Peyer's patch (tissue), 4 donors: ENCODE results near the gene FBXO42. TPM values are rescaled to one million over a fixed set of nuclear protein-coding genes. Genes with fewer than 3 reads are reported as not detected.

ENCODE experiments used
- DNase-seq, 3 donors: peaks; one replicate each; pipeline ENCODE4 v3.0.0-alpha.2; 2017 to 2019
- H3K27ac ChIP-seq, 4 donors: fragments of 200-600 bp; sonication (generic); one replicate each; pipeline ENCODE4 v1.5.1; 2016 to 2019
- H3K27me3 ChIP-seq, 2 donors: fragments of 200-600 bp; sonication (generic); one replicate each; pipeline ENCODE4 v1.5.1; 2019
- H3K36me3 ChIP-seq, 3 donors: fragments of 200-600 bp; sonication (generic); one replicate each; pipeline ENCODE4 v1.5.1; 2016 to 2019
- H3K4me1 ChIP-seq, 4 donors: fragments of 200-600 bp; sonication (generic); one replicate each; pipeline ENCODE4 v1.5.1; 2016 to 2019
- H3K4me3 ChIP-seq, 4 donors: fragments of 200-600 bp; sonication (generic); 1 replicate in 3 of 4; 2 replicates in 1 of 4; pipeline ENCODE4 v1.5.1; 2016 to 2019; ENCODE audit warnings: mild to moderate bottlenecking in 1 of 4
- H3K9me3 ChIP-seq, 4 donors: fragments of 200-600 bp; sonication (generic); one replicate each; pipeline ENCODE4 v1.5.1; 2016 to 2019; ENCODE audit warnings: mild to moderate bottlenecking in 1 of 4
- POLR2A ChIP-seq, 2 donors: fragments of 450-650 bp; IDR thresholded peaks; one replicate each; pipeline ENCODE4 v1.5.1; 2017; ENCODE audit warnings: antibody characterized with exemption in 2 of 2, mild to moderate bottlenecking in 2 of 2, moderate library complexity in 2 of 2
- total RNA-seq, 4 donors: library from RNA; depleted of rRNA; stranded (reverse); fragments of >200 nt; gene quantifications; one replicate each; pipeline ENCODE4 v1.1.0, GENCODE V29; 2016
- TF ChIP-seq, protein P1 (sequence below), 6 experiments: fragments of 450-650 bp in 4 of 6; fragments of 200-600 bp in 2 of 6; sonication (generic) in 1 of 6; IDR thresholded peaks; one replicate each; pipeline ENCODE4 v1.5.1; 2017 to 2019; ENCODE audit warnings: antibody characterized with exemption in 6 of 6, mild to moderate bottlenecking in 3 of 6, moderate library complexity in 1 of 6

FBXO42 gene
- total RNA-seq, 4 donors from 2014 or later = 15.7 to 29.4 (median 24.5) TPM

DNA sequence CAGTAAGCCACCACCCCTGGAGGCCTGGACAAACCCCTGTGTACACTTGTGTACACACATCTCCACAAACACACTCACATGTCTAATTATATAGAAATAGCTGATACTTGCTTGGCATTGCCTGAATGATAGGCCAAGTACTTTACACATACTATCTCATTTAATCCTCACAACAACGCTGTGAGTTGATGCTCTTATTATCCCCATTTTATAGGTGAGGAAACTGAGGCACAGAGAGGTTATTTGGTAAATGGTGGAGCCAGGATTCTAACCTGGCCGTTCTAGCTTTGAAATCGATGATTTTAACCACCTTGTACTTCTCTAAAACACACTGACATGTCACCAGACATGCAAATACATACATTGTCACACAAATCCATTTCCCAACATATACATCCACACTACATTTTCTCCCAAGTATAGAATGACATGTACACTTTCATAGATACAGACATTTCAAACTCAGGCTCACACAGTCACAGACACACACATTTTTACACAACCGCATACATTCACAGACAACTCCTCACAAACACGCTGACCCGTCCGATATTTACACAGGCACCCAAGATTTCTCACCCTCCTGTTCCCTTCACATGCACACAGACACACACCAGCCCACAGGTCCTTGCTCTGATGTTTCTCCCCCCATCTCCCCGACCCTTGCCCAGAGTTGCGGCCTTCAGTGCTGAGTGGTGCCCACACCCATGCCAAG is 143.0 kb downstream of the FBXO42 start:
- DNase-seq = no peak
- Histone ChIP-seq H3K9me3 (no peaks in the 10 kb centered on the region), H3K4me1 (peaks cover 0 to 11% (median 8%) of the 10 kb centered on the region in 4 donors), H3K36me3 (no peaks in the 10 kb centered on the region), H3K27me3 (no peaks in the 10 kb centered on the region), H3K27ac (no peak overlapping the region), H3K4me3 (no peak overlapping the region)
- TF ChIP-seq POLR2A (IDR thresholded peaks at IDR 0.05) = no peak
- TF ChIP-seq, protein P1, sequence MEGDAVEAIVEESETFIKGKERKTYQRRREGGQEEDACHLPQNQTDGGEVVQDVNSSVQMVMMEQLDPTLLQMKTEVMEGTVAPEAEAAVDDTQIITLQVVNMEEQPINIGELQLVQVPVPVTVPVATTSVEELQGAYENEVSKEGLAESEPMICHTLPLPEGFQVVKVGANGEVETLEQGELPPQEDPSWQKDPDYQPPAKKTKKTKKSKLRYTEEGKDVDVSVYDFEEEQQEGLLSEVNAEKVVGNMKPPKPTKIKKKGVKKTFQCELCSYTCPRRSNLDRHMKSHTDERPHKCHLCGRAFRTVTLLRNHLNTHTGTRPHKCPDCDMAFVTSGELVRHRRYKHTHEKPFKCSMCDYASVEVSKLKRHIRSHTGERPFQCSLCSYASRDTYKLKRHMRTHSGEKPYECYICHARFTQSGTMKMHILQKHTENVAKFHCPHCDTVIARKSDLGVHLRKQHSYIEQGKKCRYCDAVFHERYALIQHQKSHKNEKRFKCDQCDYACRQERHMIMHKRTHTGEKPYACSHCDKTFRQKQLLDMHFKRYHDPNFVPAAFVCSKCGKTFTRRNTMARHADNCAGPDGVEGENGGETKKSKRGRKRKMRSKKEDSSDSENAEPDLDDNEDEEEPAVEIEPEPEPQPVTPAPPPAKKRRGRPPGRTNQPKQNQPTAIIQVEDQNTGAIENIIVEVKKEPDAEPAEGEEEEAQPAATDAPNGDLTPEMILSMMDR (IDR thresholded peaks at IDR 0.05) = no peak

DNA sequence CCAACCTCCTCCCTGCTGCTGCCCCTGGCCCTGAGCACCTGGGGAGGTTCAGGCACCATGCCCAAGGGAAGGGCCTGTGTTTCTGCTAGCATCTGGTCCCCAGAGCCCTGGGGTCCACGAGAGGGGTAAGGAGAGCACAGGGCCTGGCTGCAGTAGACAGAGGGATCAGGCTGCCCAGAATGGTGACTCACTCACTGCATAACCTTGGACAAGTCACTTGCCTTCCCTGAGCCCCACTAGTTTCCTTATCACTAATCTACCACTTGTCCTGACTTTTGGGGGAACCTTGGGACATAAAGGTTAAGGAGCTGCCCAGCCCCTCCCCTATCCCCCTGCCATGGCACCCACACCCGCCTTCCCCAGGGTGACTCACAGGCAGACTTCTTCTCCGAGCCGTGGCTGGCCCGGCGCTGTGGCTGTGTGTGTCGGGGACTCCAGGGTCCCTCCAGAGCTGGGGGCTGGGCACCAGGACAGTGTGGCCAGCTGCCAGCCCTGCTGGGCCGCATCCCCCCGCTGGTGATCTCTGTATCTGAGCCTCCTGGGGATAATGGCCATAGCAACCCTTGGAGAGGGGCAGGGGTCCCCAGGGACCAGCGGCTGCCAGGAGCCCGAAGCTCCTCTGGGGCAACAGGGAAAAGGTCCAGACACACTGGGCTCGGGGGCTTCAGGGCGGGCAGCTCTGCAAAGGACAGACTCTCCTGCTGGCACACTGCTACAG is 143.9 kb downstream of the FBXO42 start:
- DNase-seq = no peak
- H3K9me3 ChIP-seq = no peaks in the 10 kb centered on the region
- no peaks in the 10 kb centered on the region for H3K27me3 ChIP-seq
- no peak for TF ChIP-seq POLR2A (IDR thresholded peaks at IDR 0.05)
- TF ChIP-seq, protein P1 (IDR thresholded peaks at IDR 0.05) = no peak
- H3K4me3 ChIP-seq = no peak overlapping the region
- H3K36me3 ChIP-seq = no peaks in the 10 kb centered on the region
- H3K4me1 ChIP-seq = peaks cover 0 to 11% (median 8%) of the 10 kb centered on the region in 4 donors
- H3K27ac ChIP-seq = no peak overlapping the region

DNA sequence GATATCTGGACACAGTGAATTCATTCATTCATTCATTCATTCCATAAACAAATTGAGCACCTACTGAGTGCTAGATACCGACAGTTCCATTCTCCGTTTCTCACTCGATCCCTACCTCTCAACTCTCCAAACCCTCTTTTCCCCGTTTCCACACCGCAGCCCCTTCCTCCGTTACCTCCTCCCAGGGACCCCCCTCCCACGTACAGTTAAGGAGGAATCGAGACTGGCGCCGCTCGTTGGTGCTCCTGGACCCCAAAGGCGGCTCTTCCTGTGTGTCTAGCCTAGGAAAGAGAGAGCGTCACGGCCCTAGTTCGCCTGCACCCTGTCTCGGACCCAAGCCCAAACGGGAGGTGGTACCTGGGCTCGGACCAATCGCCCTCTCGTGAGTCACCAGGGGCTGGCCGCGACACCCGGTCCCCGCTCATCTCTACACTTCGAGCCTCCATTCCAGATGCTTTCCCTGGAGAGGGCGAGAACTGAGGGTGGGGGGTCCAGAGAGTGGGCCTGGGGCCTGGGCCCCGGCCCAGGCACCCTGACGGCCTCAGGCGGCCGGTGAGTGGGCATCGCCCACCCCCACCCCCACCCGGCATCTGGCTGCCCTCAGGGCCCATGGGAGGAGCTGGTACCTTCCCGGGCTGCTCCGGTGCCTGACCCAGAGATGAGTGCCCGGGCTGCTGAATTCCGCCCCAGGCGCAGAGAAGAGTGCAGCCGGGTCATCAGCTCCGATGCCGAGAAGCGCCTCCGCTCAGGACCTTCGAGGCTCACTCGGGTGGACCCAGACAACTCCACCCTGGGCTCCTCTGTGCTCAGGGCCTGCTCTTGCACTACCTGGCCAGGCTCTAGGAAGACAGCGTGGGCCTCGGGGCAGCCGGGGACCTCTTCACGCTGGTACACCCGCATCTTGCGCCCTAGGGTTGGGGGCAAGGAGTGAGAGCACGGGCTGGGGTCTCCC is 144.7 kb downstream of the FBXO42 start:
- Histone ChIP-seq H3K4me3 (peak overlapping the region; percentile 57 to 64 (median 62)), H3K27ac (peak overlapping the region; percentile 88 to 98 (median 92)), H3K36me3 (no peaks in the 10 kb centered on the region), H3K4me1 (peaks cover 0 to 11% (median 8%) of the 10 kb centered on the region in 4 donors), H3K27me3 (no peaks in the 10 kb centered on the region), H3K9me3 (no peaks in the 10 kb centered on the region)
- no peak for TF ChIP-seq POLR2A (IDR thresholded peaks at IDR 0.05)
- TF ChIP-seq, protein P1 (IDR thresholded peaks at IDR 0.05) = no peak
- no peak for DNase-seq

DNA sequence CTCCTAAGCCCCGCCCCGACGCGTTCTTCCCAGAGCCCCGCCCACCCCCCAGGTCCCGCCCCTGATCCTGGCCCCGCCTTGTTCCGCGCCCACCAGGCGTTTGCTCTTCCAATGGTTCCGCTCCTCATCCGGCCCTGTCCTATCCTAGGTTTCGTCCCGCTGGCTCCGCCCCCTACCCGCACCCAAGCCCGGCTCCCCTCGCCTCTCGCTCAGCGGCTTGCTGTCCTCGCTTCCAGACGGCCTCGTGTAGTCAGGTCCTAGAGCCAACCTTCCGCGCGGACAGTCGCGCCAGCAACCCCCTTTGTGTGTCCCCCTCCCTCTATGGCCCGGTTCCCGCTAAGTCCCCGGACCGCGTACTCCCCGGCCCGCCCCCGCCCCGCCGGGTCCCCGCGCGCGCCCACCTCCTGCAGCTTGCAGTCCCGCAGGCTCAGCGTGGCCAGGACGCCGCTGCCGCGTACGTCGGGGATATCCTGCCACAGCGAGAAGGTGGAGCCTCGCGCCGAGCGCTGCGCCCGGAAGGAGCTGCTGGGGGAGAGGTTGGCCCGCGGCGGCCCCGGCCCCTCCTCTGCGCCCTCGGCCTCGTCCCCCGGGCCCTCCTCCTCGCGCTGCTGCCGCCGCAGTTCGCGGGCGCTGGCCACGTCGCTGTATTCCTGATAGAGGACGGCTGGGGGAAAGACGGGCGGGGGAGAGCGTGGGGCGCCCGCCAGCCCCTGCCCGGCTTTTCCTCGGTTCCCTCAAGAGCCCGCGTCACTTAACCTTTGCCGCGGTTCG is 145.5 kb downstream of the FBXO42 start:
- Histone ChIP-seq H3K4me1 (peaks cover 0 to 11% (median 8%) of the 10 kb centered on the region in 4 donors), H3K4me3 (peak overlapping the region; percentile 57 to 64 (median 62)), H3K9me3 (no peaks in the 10 kb centered on the region), H3K36me3 (no peaks in the 10 kb centered on the region), H3K27ac (peak overlapping the region; percentile 88 to 98 (median 92)), H3K27me3 (no peaks in the 10 kb centered on the region)
- DNase-seq = peak; percentile 93 to 98 (median 98)
- TF ChIP-seq, protein P1 (IDR thresholded peaks at IDR 0.05) = no peak
- TF ChIP-seq POLR2A (IDR thresholded peaks at IDR 0.05) = peak; percentile 45 to 91
